HCT116 (cell line): ENCODE data around the gene RAB5A. TPM values are rescaled to one million over a fixed set of nuclear protein-coding genes. Genes with fewer than 3 reads are reported as not detected.

Source experiments
- ATAC-seq: fragments of 200-7000 bp; cut with Tn5 transposase; 2 replicates; pipeline ENCODE4 v1.9.1; 2020; ENCODE audit warnings: mild to moderate bottlenecking, moderate library complexity
- BruUV-seq: library from RNA; stranded (reverse); fragments of 400-500 nt; replicated peaks from 2 replicates; lab custom pipeline; 2021; lab: Mats Ljungman, UMichigan
- CTCF ChIA-PET: fragments of 300-600 bp; sonication (Branson Sonifier 250); formaldehyde crosslinking; loops from one replicate; lab custom pipeline; 2021; ENCODE audit warnings: antibody characterized with exemption; lab: Charles Lee
- POLR2A ChIA-PET: fragments of 300-600, 350-600 bp; sonication (Branson Sonifier 250); formaldehyde crosslinking; loops from one replicate; lab custom pipeline; 2021; ENCODE audit warnings: antibody characterized with exemption; lab: Charles Lee
- RAD21 ChIA-PET, 2 experiments: fragments of 300-600 bp; sonication (Branson Sonifier 250); formaldehyde crosslinking; loops; one replicate each; lab custom pipeline; 2023; ENCODE audit warnings: low total read pairs in 2 of 2; ENCODE audit not compliant: uncharacterized antibody in 2 of 2, unreplicated experiment in 2 of 2, low non-redundant PET in 1 of 2; lab: Charles Lee
- DNase-seq: peaks from one replicate; pipeline ENCODE4 v3.0.0-alpha.2; 2010; ENCODE audit warnings: low read depth, low spot score
- H2AFZ ChIP-seq: fragments of 200-600 bp; shearing (Covaris generic), sonication (generic); 2 replicates; pipeline ENCODE4 v1.6.1; 2017; ENCODE audit warnings: low read depth, mixed run types, mixed read lengths, antibody characterized with exemption, low read length; ENCODE audit not compliant: poor library complexity, severe bottlenecking
- H3K27ac ChIP-seq: 2 replicates; pipeline ENCODE4 v1.5.1; 2012; ENCODE audit warnings: low read depth, low read length
- H3K27me3 ChIP-seq: fragments of 200-600 bp; sonication (generic); 2 replicates; pipeline ENCODE4 v1.6.1; 2016; ENCODE audit warnings: mixed run types, low read length, mixed read lengths; ENCODE audit not compliant: insufficient read depth
- H3K36me3 ChIP-seq, 2 experiments: fragments of 200-500 bp in 1 of 2; fragments of 200-600 bp in 1 of 2; sonication (Bioruptor generic) in 1 of 2; sonication (generic) in 1 of 2; 2 replicates each; pipeline versions ENCODE4 v1.5.1 to v1.6.1; 2014 to 2016; ENCODE audit warnings: low read length in 2 of 2, inconsistent platforms in 1 of 2, mixed read lengths in 1 of 2, mixed run types in 1 of 2; ENCODE audit not compliant: insufficient read depth in 2 of 2, control insufficient read depth in 1 of 2
- H3K4me1 ChIP-seq, 2 experiments: fragments of 200-600 bp in 1 of 2; sonication (generic) in 1 of 2; 2 replicates each; pipeline versions ENCODE4 v1.5.1 to v1.6.1; 2012 to 2017; ENCODE audit warnings: low read length in 2 of 2, inconsistent platforms in 1 of 2, mild to moderate bottlenecking in 1 of 2, mixed read lengths in 1 of 2, mixed run types in 1 of 2, moderate library complexity in 1 of 2; ENCODE audit not compliant: insufficient read depth in 2 of 2, control insufficient read depth in 1 of 2
- H3K4me2 ChIP-seq: fragments of 200-600 bp; sonication (generic); 2 replicates; pipeline ENCODE4 v1.6.1; 2017; ENCODE audit warnings: mixed run types, low read length, mixed read lengths
- H3K4me3 ChIP-seq, 2 experiments: fragments of 200-600 bp in 1 of 2; sonication (generic) in 1 of 2; replicated peaks in 1 of 2; 2 replicates each; pipeline ENCODE4 v1.5.1; 2011 to 2016; ENCODE audit warnings: low read length in 2 of 2, control low read depth in 1 of 2, low read depth in 1 of 2, mild to moderate bottlenecking in 1 of 2, mixed read lengths in 1 of 2, mixed run types in 1 of 2
- H3K79me2 ChIP-seq: fragments of 200-600 bp; sonication (generic); 2 replicates; pipeline ENCODE4 v1.6.1; 2017; ENCODE audit warnings: mild to moderate bottlenecking, mixed run types, low read length, moderate library complexity, mixed read lengths; ENCODE audit not compliant: insufficient read depth
- H3K9ac ChIP-seq: fragments of 200-600 bp; sonication (generic); 2 replicates; pipeline ENCODE4 v1.6.1; 2016; ENCODE audit warnings: low read length, mixed read lengths
- H3K9me2 ChIP-seq: fragments of 200-600 bp; sonication (generic), shearing (Covaris generic); 2 replicates; pipeline ENCODE4 v1.6.1; 2017; ENCODE audit warnings: mixed run types, mild to moderate bottlenecking, moderate library complexity; ENCODE audit not compliant: insufficient read depth
- H3K9me3 ChIP-seq, 2 experiments: fragments of 200-500 bp in 1 of 2; fragments of 200-600 bp in 1 of 2; sonication (Bioruptor generic) in 1 of 2; sonication (generic) in 1 of 2; 2 replicates each; pipeline ENCODE4 v1.6.1; 2014 to 2017; ENCODE audit warnings: low read length in 2 of 2, mixed read lengths in 2 of 2, inconsistent platforms in 1 of 2, low read depth in 1 of 2, mild to moderate bottlenecking in 1 of 2, mixed run types in 1 of 2, moderate library complexity in 1 of 2; ENCODE audit not compliant: control insufficient read depth in 1 of 2, insufficient read depth in 1 of 2
- H4K20me1 ChIP-seq: fragments of 200-600 bp; sonication (generic), shearing (Covaris generic); 2 replicates; pipeline ENCODE4 v1.6.1; 2017; ENCODE audit warnings: mixed run types, mild to moderate bottlenecking, moderate library complexity; ENCODE audit not compliant: insufficient read depth
- ATF3 ChIP-seq: IDR thresholded peaks from 2 replicates; pipeline ENCODE4 v1.6.1; 2012
- CBX3 ChIP-seq: IDR thresholded peaks from 2 replicates; pipeline ENCODE4 v1.6.1; 2012; ENCODE audit warnings: low read depth
- CEBPB ChIP-seq: IDR thresholded peaks from 2 replicates; pipeline ENCODE4 v1.6.1; 2012; ENCODE audit warnings: low read depth
- CTCF ChIP-seq, 3 experiments: fragments of 200-600 bp in 1 of 3; sonication (generic) in 1 of 3; IDR thresholded peaks in 2 of 3; conservative IDR thresholded peaks in 1 of 3; 2 replicates each; pipeline ENCODE4 v1.5.1; 2012 to 2017; ENCODE audit warnings: low read depth in 2 of 3, low read length in 2 of 3, antibody characterized with exemption in 1 of 3, borderline replicate concordance in 1 of 3, control low read depth in 1 of 3, mild to moderate bottlenecking in 1 of 3, mixed read lengths in 1 of 3, mixed run types in 1 of 3, moderate library complexity in 1 of 3; ENCODE audit not compliant: insufficient read depth in 1 of 3
- ELF1 ChIP-seq: IDR thresholded peaks from 2 replicates; pipeline ENCODE4 v1.6.1; 2012; ENCODE audit warnings: low read depth, borderline replicate concordance
- EZH2 ChIP-seq: fragments of 200-600 bp; sonication (generic); IDR thresholded peaks from 2 replicates; pipeline ENCODE4 v1.6.1; 2017; ENCODE audit warnings: antibody characterized with exemption, mixed run types
- EZH2phosphoT487 ChIP-seq: fragments of 200-600 bp; IDR thresholded peaks from 2 replicates; pipeline ENCODE4 v1.6.1; 2018; ENCODE audit warnings: antibody characterized with exemption, borderline replicate concordance
- JUND ChIP-seq: IDR thresholded peaks from 2 replicates; pipeline ENCODE4 v1.6.1; 2012
- MAX ChIP-seq: IDR thresholded peaks from 2 replicates; pipeline ENCODE4 v1.6.1; 2012
- POLR2AphosphoS5 ChIP-seq: IDR thresholded peaks from 2 replicates; pipeline ENCODE4 v1.6.1; 2011; ENCODE audit warnings: mild to moderate bottlenecking, low read depth, low read length, moderate library complexity
- SIN3A ChIP-seq: IDR thresholded peaks from 2 replicates; pipeline ENCODE4 v1.6.1; 2012; ENCODE audit warnings: low read depth
- SP1 ChIP-seq: IDR thresholded peaks from 2 replicates; pipeline ENCODE4 v1.6.1; 2012; ENCODE audit warnings: low read depth
- TCF7L2 ChIP-seq: IDR thresholded peaks from 2 replicates; pipeline ENCODE4 v1.7.0; 2011; ENCODE audit warnings: borderline replicate concordance, inconsistent platforms; ENCODE audit not compliant: insufficient read depth, insufficient read length; ENCODE audit errors: extremely low read depth
- ZBTB33 ChIP-seq: IDR thresholded peaks from 2 replicates; pipeline ENCODE4 v1.6.1; 2011; ENCODE audit warnings: mild to moderate bottlenecking, low read length, moderate library complexity; ENCODE audit not compliant: insufficient replicate concordance; ENCODE audit errors: extremely low read depth
- ZFX ChIP-seq: fragments of 450-650 bp; IDR thresholded peaks from 2 replicates; pipeline ENCODE4 v1.6.1; 2017
- ZNF274 ChIP-seq: fragments of 200-500 bp; sonication (Bioruptor generic); IDR thresholded peaks from 2 replicates; pipeline ENCODE4 v1.6.1; 2014; ENCODE audit warnings: mild to moderate bottlenecking, low read depth, low read length, inconsistent platforms
- intact Hi-C: fragments of 100-400 bp; cut with micrococcal nuclease; formaldehyde crosslinking; loops from 2 replicates; pipeline ENCODE4 v1.10.0; 2022
- total RNA-seq: library from RNA; stranded (reverse); gene quantifications from one replicate; pipeline ENCODE4 v1.2.1, GENCODE V29; 2021; ENCODE audit not compliant: unreplicated experiment

Gene RAB5A
- total RNA-seq, 1 experiment from 2014 or later, result 45.0 TPM

GRCh38 chr3:19950316-19950715 lies 3.4 kb downstream of the RAB5A start:
- no peak for TF ChIP-seq CEBPB
- TF ChIP-seq TCF7L2, result no peak
- no peak for TF ChIP-seq ZFX
- no peak for TF ChIP-seq ZNF274
- DNase-seq (no peak), ATAC-seq (no peak)
- Histone ChIP-seq H3K9me2 (no peaks in the 10 kb centered on the region), H3K27ac (no peak overlapping the region), H3K79me2 (peaks cover 81% of the 10 kb centered on the region), H3K4me3 (no peak overlapping the region), H3K9me3 (no peaks in the 10 kb centered on the region), H3K4me2 (no peak overlapping the region), H2AFZ (no peak overlapping the region), H4K20me1 (peaks cover 4% of the 10 kb centered on the region; the same call in 1 of the 2 replicates), H3K27me3 (no peaks in the 10 kb centered on the region), H3K4me1 (peaks cover 7 to 14% of the 10 kb centered on the region in 2 experiments; a peak in 3 of 4 replicates), H3K9ac (no peak overlapping the region), H3K36me3 (peaks cover 10% of the 10 kb centered on the region in 2 experiments; a peak in 3 of 4 replicates)
- BruUV-seq, result no TSS peak
- intact Hi-C loops, result loop anchor here (1.0 kb wide), 1 partner anchor 90 kb away; the partner anchor contains the start of gene KAT2B
- ChIA-PET CTCF (no interaction called here), RAD21 (no interaction called here), POLR2A (no interaction called here)

GRCh38 chr3:19954676-19955075 lies 7.8 kb downstream of the RAB5A start:
- peaks cover 97% of the 10 kb centered on the region for H3K79me2 ChIP-seq
- H3K4me3 ChIP-seq, result no peak overlapping the region
- H3K9me3 ChIP-seq, result no peaks in the 10 kb centered on the region
- H3K9ac ChIP-seq, result no peak overlapping the region
- H3K27me3 ChIP-seq, result no peaks in the 10 kb centered on the region
- H3K27ac ChIP-seq, result no peak overlapping the region
- ATAC-seq, result no peak
- BruUV-seq, result no TSS peak
- H3K9me2 ChIP-seq, result no peaks in the 10 kb centered on the region
- intact Hi-C loops, result no loop called here
- no peak overlapping the region for H2AFZ ChIP-seq
- RAD21 ChIA-PET, result no interaction called here
- POLR2A ChIA-PET, result no interaction called here
- no peaks in the 10 kb centered on the region for H4K20me1 ChIP-seq
- H3K4me1 ChIP-seq, result peaks cover 12 to 23% of the 10 kb centered on the region in 2 experiments
- H3K36me3 ChIP-seq, result peaks cover 10% of the 10 kb centered on the region in 2 experiments; a peak in 3 of 4 replicates
- CTCF ChIA-PET, result no interaction called here
- H3K4me2 ChIP-seq, result no peak overlapping the region
- TF ChIP-seq ZFX, result no peak
- TF ChIP-seq JUND, result no peak
- TF ChIP-seq ELF1, result no peak
- no peak for TF ChIP-seq POLR2AphosphoS5
- TF ChIP-seq SP1, result no peak
- TF ChIP-seq ZBTB33, result no peak
- no peak for TF ChIP-seq SIN3A
- TF ChIP-seq MAX, result no peak
- no peak for TF ChIP-seq ATF3
- no peak for TF ChIP-seq CTCF (IDR thresholded peaks at IDR 0.05 in 2 of 3, conservative IDR thresholded peaks at IDR 0.05 in 1 of 3; ENCODE audit: borderline replicate concordance in 1 of 3, insufficient read depth in 1 of 3, low read depth in 2 of 3, low read length in 2 of 3)
- TF ChIP-seq EZH2, result no peak
- no peak for TF ChIP-seq CBX3
- no peak for TF ChIP-seq TCF7L2
- no peak for TF ChIP-seq ZNF274
- TF ChIP-seq EZH2phosphoT487, result no peak
- no peak for TF ChIP-seq CEBPB
- no peak for DNase-seq
